GM21447 (cell line): Measurements from ENCODE around the gene KCNK5.

ENCODE experiments used
- ATAC-seq: cut with Tn5 transposase; IDR thresholded peaks from one replicate; pipeline ENCODE4 v1.9.1; 2021; ENCODE audit not compliant: unreplicated experiment

KCNK5 gene

GRCh38 chr6:39217177-39217864 is 12.0 kb downstream of the KCNK5 start:
- no peak for ATAC-seq

- ATAC-seq = no peak
Observed at GRCh38 chr6:39215640-39216158, 13.6 kb downstream of the KCNK5 start.

GRCh38 chr6:39214846-39215639 is 14.2 kb downstream of the KCNK5 start:
- ATAC-seq = no peak

- no peak for ATAC-seq
Observed at GRCh38 chr6:39214120-39214813, 15.0 kb downstream of the KCNK5 start.

- ATAC-seq = no peak
Observed at GRCh38 chr6:39213195-39213920, 15.9 kb downstream of the KCNK5 start.

- no peak for ATAC-seq
Observed at GRCh38 chr6:39211183-39211582, 18.1 kb downstream of the KCNK5 start.

- ATAC-seq = no peak
Observed at GRCh38 chr6:39210450-39210849, 18.8 kb downstream of the KCNK5 start.

GRCh38 chr6:39209911-39210310 is 19.4 kb downstream of the KCNK5 start:
- no peak for ATAC-seq

- no peak for ATAC-seq
Observed at GRCh38 chr6:39209360-39209811, 19.9 kb downstream of the KCNK5 start.

GRCh38 chr6:39208223-39208739 is 21.0 kb downstream of the KCNK5 start:
- no peak for ATAC-seq

GRCh38 chr6:39207416-39208222 is 21.7 kb downstream of the KCNK5 start:
- ATAC-seq = no peak

GRCh38 chr6:39206250-39206721 is 23.0 kb downstream of the KCNK5 start:
- no peak for ATAC-seq

GRCh38 chr6:39204646-39205244 is 24.5 kb downstream of the KCNK5 start:
- ATAC-seq = no peak

GRCh38 chr6:39204160-39204495 is 25.1 kb downstream of the KCNK5 start:
- ATAC-seq = no peak

- no peak for ATAC-seq
Observed at GRCh38 chr6:39203436-39204159, 25.7 kb downstream of the KCNK5 start.

GRCh38 chr6:39202166-39202565 is 27.1 kb downstream of the KCNK5 start:
- no peak for ATAC-seq

GRCh38 chr6:39200498-39201020 is 28.7 kb downstream of the KCNK5 start:
- no peak for ATAC-seq

GRCh38 chr6:39199976-39200375 is 29.3 kb downstream of the KCNK5 start:
- no peak for ATAC-seq
